Omental fat pad (tissue), 4 donors: ENCODE data around the gene SBK2. TPM values are rescaled to one million over a fixed set of nuclear protein-coding genes. Genes with fewer than 3 reads are reported as not detected.
"Not testable (repeated sequence)": the region's sequence is repeated elsewhere in the genome, so short reads cannot be mapped to it uniquely, and the experiment has no call there.

Experiments used
- ATAC-seq: fragments of 150-250 bp; one replicate; pipeline ENCODE4 v1.9.1; 2016; ENCODE audit warnings: mild to moderate bottlenecking, moderate library complexity; ENCODE audit not compliant: low FRiP score
- DNase-seq: peaks from one replicate; pipeline ENCODE4 v3.0.0-alpha.2; 2019; ENCODE audit warnings: low spot score
- CTCF ChIP-seq, 3 donors: fragments of 450-650 bp; IDR thresholded peaks; one replicate each; pipeline ENCODE4 v1.5.1; 2016 to 2017; ENCODE audit warnings: antibody characterized with exemption in 3 of 3, mild to moderate bottlenecking in 3 of 3, moderate library complexity in 2 of 3
- total RNA-seq, 4 donors: library from RNA; depleted of rRNA; stranded (reverse); fragments of >200 nt; gene quantifications; one replicate each; pipeline ENCODE4 v1.1.0, GENCODE V29; 2016

SBK2 gene
- total RNA-seq, 4 donors from 2014 or later: 0.56 TPM; not detected in 3

GRCh38 chr19:55580628-55581144, 43.8 kb upstream of the SBK2 start, which contains the start of gene ZNF579:
Gene ZNF579 (minus strand): TSS chr19:55580848. CDS start chr19:55579639, 1,209 bp downstream.
- peak; percentile 56 for DNase-seq
- peak; percentile 74 for ATAC-seq
- TF ChIP-seq CTCF (IDR thresholded peaks at IDR 0.05): no peak

GRCh38 chr19:55579766-55580621, 43.1 kb upstream of the SBK2 start:
- no peak for DNase-seq
- peak; percentile 41 for ATAC-seq
- TF ChIP-seq CTCF (IDR thresholded peaks at IDR 0.05): no peak

GRCh38 chr19:55578761-55579747, 42.1 kb upstream of the SBK2 start:
- ATAC-seq (no peak), DNase-seq (no peak)
- no peak for TF ChIP-seq CTCF (IDR thresholded peaks at IDR 0.05)

GRCh38 chr19:55578031-55578760, 41.3 kb upstream of the SBK2 start:
- DNase-seq (no peak), ATAC-seq (no peak)
- TF ChIP-seq CTCF (IDR thresholded peaks at IDR 0.05): no peak

GRCh38 chr19:55576746-55577145, 39.8 kb upstream of the SBK2 start:
- DNase-seq (no peak), ATAC-seq (no peak)
- no peak for TF ChIP-seq CTCF (IDR thresholded peaks at IDR 0.05)

- not testable (repeated sequence) for ATAC-seq, DNase-seq
Measured at GRCh38 chr19:55573929-55574328, 37.0 kb upstream of the SBK2 start.

GRCh38 chr19:55569477-55569876, 32.5 kb upstream of the SBK2 start:
- DNase-seq, ATAC-seq: not testable (repeated sequence)
